Transverse colon (tissue), 4 donors: ENCODE data around the gene MCC. TPM values are rescaled to one million over a fixed set of nuclear protein-coding genes. Genes with fewer than 3 reads are reported as not detected.

Experiments used
- DNase-seq: peaks from one replicate; pipeline ENCODE4 v3.0.0-alpha.2; 2019
- H3K27ac ChIP-seq, 4 donors: fragments of 200-600 bp; sonication (generic); 2 replicates each; pipeline ENCODE4 v1.5.1; 2016 to 2018; ENCODE audit warnings: inconsistent platforms in 4 of 4
- H3K27me3 ChIP-seq: fragments of 200-600 bp; sonication (generic); 2 replicates; pipeline ENCODE4 v1.5.1; 2017; ENCODE audit warnings: inconsistent platforms
- H3K36me3 ChIP-seq, 4 donors: fragments of 200-600 bp; sonication (generic); 2 replicates each; pipeline ENCODE4 v1.5.1; 2017 to 2019; ENCODE audit warnings: inconsistent platforms in 4 of 4
- H3K4me1 ChIP-seq, 4 donors: fragments of 200-600 bp; sonication (generic); 2 replicates each; pipeline ENCODE4 v1.5.1; 2017 to 2020; ENCODE audit warnings: inconsistent platforms in 4 of 4
- H3K4me3 ChIP-seq, 4 donors: fragments of 200-600 bp; sonication (generic); 1 replicate in 1 of 4; 2 replicates in 3 of 4; pipeline versions ENCODE4 v1.5.1 to v1.6.1; 2017 to 2019; ENCODE audit warnings: inconsistent platforms in 4 of 4
- H3K9me3 ChIP-seq, 2 donors: fragments of 200-600 bp; sonication (generic); 2 replicates each; pipeline ENCODE4 v1.5.1; 2017 to 2019; ENCODE audit warnings: inconsistent platforms in 2 of 2
- EP300 ChIP-seq: sonication (generic); formaldehyde crosslinking; IDR thresholded peaks from one replicate; pipeline ENCODE4 v1.6.1; 2017; ENCODE audit warnings: antibody characterized with exemption, low read depth
- POLR2A ChIP-seq: fragments of 450-650 bp; IDR thresholded peaks from one replicate; pipeline ENCODE4 v1.6.1; 2016; ENCODE audit warnings: antibody characterized with exemption, mild to moderate bottlenecking, moderate library complexity
- POLR2AphosphoS5 ChIP-seq, 3 donors: sonication (generic); formaldehyde crosslinking; IDR thresholded peaks; one replicate each; pipeline ENCODE4 v1.6.1; 2016; ENCODE audit warnings: antibody characterized with exemption in 3 of 3
- WGBS, 2 donors: methylation state at CpG; one replicate each; pipeline ENCODE4 v1.1.5; 2018; ENCODE audit warnings: low coverage in 1 of 2; 5-methylcytosine and 5-hydroxymethylcytosine counted together
- in situ Hi-C, 4 donors: fragments of 200-750 bp; cut with MboI; loops; one replicate each; pipeline versions ENCODE4 v1.15.0 to v1.15.1; 2017; ENCODE audit warnings: low sequenced_read_pairs in 3 of 4, low pct_ligation_motif_present in 1 of 4, low pct_unique_long_range_greater_than_20kb in 1 of 4
- intact Hi-C: fragments of 100-400 bp; cut with DNase I; formaldehyde crosslinking; loops from one replicate; pipeline ENCODE4 v1.15.1; 2023; ENCODE audit warnings: low total_unique reads
- total RNA-seq, 4 donors: library from RNA; depleted of rRNA; stranded (reverse); fragments of >200 nt; gene quantifications; one replicate each; pipeline ENCODE4 v1.1.0, GENCODE V29; 2016
- TF ChIP-seq, protein P1 (sequence below), 5 experiments: fragments of 200-600 bp in 3 of 5; fragments of 450-650 bp in 2 of 5; sonication (generic) in 3 of 5; IDR thresholded peaks; 1 replicate in 2 of 5; 2 replicates in 3 of 5; pipeline ENCODE4 v1.5.1; 2016 to 2017; ENCODE audit warnings: antibody characterized with exemption in 5 of 5, inconsistent platforms in 3 of 5, mild to moderate bottlenecking in 2 of 5, moderate library complexity in 1 of 5

Gene MCC
- total RNA-seq, result 10 to 100 TPM in 2 of 4 donors, 1 to 10 TPM in 2; 2.6 to 28.4 (median 16.4) TPM

DNA sequence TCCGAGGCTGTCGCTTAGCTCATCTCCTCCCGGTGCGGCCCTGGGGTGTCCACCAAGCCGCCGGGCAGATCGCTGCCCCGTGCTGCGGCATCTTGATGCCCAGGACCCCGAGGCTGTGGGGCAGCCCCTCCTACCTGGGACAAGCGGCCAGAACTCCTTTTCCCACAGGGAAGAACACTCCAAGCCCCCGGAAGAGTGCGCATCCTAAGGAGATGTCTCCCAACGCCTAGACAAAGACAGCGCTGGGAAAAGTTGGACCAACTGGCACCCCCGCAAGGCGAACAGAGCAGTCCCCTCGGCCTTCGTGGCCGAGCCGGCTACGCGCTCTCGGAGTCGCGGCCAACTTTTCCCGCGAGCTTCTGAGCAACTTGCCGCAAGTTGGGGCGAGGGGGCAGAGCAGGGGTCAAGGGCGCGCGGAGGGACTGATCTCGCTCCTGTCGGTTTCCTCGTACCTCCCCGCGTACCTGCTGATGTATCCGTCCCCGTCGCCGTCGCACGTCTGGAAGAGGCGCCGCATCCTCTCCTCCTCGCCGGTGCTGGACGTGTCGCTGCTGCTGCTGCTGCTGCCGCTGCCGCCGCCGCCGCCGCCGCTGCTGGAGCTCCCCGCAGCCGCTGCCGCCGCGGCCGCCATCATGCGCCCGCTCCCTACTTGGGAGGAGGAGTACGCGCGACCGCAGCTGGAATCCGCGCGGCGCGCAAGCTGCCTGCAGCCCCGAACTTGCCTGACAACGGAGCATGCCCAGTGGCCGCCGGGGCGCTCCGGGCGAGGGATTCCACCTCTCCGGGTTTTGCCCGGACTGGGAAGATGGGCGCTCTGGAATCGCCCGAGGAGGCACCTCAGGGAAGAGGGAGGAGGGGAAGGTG is at the start of gene MCC:
Gene MCC, minus strand, starts transcription at position 673 of the 864 bp plus-strand sequence.
- peaks cover 53% of the 10 kb centered on the region for H3K27me3 ChIP-seq
- 2% methylated on average over 74 of the region's 86 CpGs; no CpG with 5 or more reads in 1 of the 2 donors for WGBS, 2 donors
- peak within 1 kb of the TSS; percentile 50 to 57 (median 53) for H3K4me3 ChIP-seq
- peak within 1 kb of the TSS in 3 of 4 donors; percentile 7 to 32 (median 22) for H3K27ac ChIP-seq
- TF ChIP-seq EP300 (no peak), POLR2AphosphoS5 (IDR thresholded peaks at IDR 0.05) (peak in 1 of 3 donors; percentile 9), POLR2A (no peak)
- DNase-seq, result peak; percentile 69
- intact Hi-C loops, result no loop called here
- in situ Hi-C loops, result no loop called here
- H3K4me1 ChIP-seq, result peaks cover 0 to 17% (median 15%) of the 10 kb centered on the region in 4 donors
- H3K36me3 ChIP-seq, result no peaks in the 10 kb centered on the region
- peaks cover 0 to 11% of the 10 kb centered on the region in 2 donors for H3K9me3 ChIP-seq

DNA sequence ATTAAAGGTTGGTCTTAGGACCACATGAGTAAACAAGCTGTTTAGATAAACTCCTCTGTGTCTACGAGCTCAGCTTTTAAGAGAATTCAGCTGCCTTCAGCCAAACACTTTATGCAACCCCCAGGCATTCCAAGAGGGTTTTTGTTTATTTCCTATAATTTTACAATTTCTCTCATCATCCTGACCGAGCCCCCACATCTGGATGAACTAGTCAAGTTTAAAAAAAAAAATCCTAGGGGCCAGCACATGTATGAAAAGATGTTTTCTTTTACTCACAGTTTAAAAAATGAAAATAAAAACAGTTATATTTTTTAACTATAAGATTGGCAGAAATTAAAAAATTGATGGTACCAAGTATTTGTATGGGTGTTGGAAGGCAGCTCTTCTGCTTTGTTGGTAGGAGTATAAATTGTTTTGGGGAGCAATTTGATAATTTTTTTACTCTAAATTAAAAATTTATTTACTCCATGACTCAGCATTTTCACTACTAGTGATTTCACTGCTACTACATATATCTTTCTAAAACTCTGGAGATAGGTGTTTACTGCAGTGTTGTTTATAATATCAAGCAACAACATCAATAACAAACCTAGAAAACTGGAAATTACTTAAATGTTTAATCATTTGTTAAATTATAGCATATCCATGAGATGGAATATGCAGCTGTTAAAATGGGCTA is 43.4 kb upstream of the MCC start:
- DNase-seq, result no peak
- TF ChIP-seq EP300 (no peak), POLR2AphosphoS5 (IDR thresholded peaks at IDR 0.05) (no peak), POLR2A (no peak)
- TF ChIP-seq, protein P1, sequence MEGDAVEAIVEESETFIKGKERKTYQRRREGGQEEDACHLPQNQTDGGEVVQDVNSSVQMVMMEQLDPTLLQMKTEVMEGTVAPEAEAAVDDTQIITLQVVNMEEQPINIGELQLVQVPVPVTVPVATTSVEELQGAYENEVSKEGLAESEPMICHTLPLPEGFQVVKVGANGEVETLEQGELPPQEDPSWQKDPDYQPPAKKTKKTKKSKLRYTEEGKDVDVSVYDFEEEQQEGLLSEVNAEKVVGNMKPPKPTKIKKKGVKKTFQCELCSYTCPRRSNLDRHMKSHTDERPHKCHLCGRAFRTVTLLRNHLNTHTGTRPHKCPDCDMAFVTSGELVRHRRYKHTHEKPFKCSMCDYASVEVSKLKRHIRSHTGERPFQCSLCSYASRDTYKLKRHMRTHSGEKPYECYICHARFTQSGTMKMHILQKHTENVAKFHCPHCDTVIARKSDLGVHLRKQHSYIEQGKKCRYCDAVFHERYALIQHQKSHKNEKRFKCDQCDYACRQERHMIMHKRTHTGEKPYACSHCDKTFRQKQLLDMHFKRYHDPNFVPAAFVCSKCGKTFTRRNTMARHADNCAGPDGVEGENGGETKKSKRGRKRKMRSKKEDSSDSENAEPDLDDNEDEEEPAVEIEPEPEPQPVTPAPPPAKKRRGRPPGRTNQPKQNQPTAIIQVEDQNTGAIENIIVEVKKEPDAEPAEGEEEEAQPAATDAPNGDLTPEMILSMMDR (IDR thresholded peaks at IDR 0.05), result no peak
- Histone ChIP-seq H3K27me3 (no peaks in the 10 kb centered on the region), H3K4me3 (no peak overlapping the region), H3K9me3 (peaks cover 4 to 8% of the 10 kb centered on the region in 2 donors), H3K36me3 (peaks cover 0 to 48% (median 17%) of the 10 kb centered on the region in 4 donors), H3K27ac (no peak overlapping the region), H3K4me1 (no peaks in the 10 kb centered on the region)
- in situ Hi-C loops (no loop called here), intact Hi-C loops (no loop called here)
- 87 to 94% methylated on average over 2 of the region's 2 CpGs for WGBS, 2 donors

GRCh38 chr5:113527746-113528145 is 39.5 kb upstream of the MCC start:
- no peak for DNase-seq
- WGBS, 2 donors, result 96 to 100% methylated on average over 3 to 5 of the region's 5 CpGs
- H3K9me3 ChIP-seq, result peaks cover 4 to 8% of the 10 kb centered on the region in 2 donors
- intact Hi-C loops (no loop called here), in situ Hi-C loops (no loop called here)
- H3K36me3 ChIP-seq, result peaks cover 0 to 17% (median 3%) of the 10 kb centered on the region in 4 donors
- no peaks in the 10 kb centered on the region for H3K27me3 ChIP-seq
- no peak overlapping the region for H3K4me3 ChIP-seq
- H3K27ac ChIP-seq, result no peak overlapping the region
- TF ChIP-seq POLR2A, result no peak
- TF ChIP-seq POLR2AphosphoS5 (IDR thresholded peaks at IDR 0.05), result no peak
- TF ChIP-seq, protein P1 (IDR thresholded peaks at IDR 0.05), result no peak
- TF ChIP-seq EP300, result no peak
- no peaks in the 10 kb centered on the region for H3K4me1 ChIP-seq

GRCh38 chr5:113526421-113526820 is 38.2 kb upstream of the MCC start:
- intact Hi-C loops, result no loop called here
- in situ Hi-C loops, result no loop called here

More at GRCh38 chr5:113526421-113526820, 38.2 kb upstream of the MCC start:
- H3K4me3 ChIP-seq, result no peak overlapping the region
- TF ChIP-seq, protein P1 (IDR thresholded peaks at IDR 0.05), result no peak
- no peak for TF ChIP-seq EP300
- WGBS, 2 donors, result 85 to 92% methylated on average over 4 of the region's 4 CpGs
- H3K9me3 ChIP-seq, result peaks cover 4 to 6% of the 10 kb centered on the region in 2 donors
- H3K27me3 ChIP-seq, result no peaks in the 10 kb centered on the region
- DNase-seq, result no peak
- H3K36me3 ChIP-seq, result peaks cover 0 to 16% (median 2%) of the 10 kb centered on the region in 4 donors
- no peaks in the 10 kb centered on the region for H3K4me1 ChIP-seq
- H3K27ac ChIP-seq, result no peak overlapping the region
